GM19099 (cell line): ENCODE measurements around the gene ANO1.

Source experiments
- POLR2A ChIP-seq: IDR thresholded peaks from 3 replicates; pipeline ENCODE4 v1.6.1; 2011; ENCODE audit warnings: low read depth; ENCODE audit not compliant: insufficient read length; ENCODE audit errors: extremely low read depth

The ANO1 gene

GRCh38 chr11:70078095-70078780 is at the start of gene ANO1:
Gene ANO1 (plus strand): TSS chr11:70078317. CDS start chr11:70078607, 290 bp downstream.
- TF ChIP-seq POLR2A, result no peak

DNA sequence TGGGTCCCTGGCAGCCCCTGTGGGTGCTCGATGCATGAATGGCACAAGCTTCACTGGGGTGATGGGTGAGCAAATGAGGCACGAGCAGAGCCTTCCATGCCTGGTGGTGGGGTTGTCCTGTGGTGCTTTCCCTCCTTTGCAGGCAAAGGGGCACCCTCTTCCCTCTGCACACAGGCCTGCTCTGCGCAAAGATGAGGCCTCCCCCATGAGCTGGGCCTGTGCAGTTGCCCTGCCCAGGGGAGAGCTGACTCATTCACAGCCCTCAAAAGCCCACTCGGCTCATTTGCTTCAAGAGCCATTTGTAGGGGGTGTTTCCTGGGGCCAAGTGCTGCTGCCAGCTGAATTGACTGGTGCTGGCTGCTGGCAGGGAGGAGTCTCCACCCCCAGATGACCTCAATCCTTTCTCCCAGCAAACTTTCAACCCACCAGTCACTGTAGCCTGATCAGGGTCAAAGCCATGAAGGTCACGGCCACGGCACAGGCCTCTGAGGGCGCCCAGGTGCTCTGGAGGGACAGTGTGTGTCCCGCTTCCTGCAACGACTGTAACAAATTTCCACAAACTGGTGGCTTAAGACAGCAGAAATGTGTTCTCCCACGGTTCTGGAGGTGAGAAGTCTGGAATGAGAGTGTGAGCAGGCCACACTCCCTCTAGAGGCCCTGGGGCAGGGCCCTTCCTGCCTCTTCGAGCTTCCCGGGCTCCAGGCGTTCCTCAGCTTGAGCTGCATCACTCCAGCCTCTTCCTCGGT is 48.8 kb upstream of the ANO1 start:
- TF ChIP-seq POLR2A, result no peak

- TF ChIP-seq POLR2A, result no peak
These were observed 48.2 kb upstream of the ANO1 start for GRCh38 chr11:70029861-70030380.

- TF ChIP-seq POLR2A, result no peak
These were observed 47.7 kb upstream of the ANO1 start for GRCh38 chr11:70030412-70030811.

GRCh38 chr11:70031631-70032469 is 46.3 kb upstream of the ANO1 start:
- TF ChIP-seq POLR2A, result no peak

DNA sequence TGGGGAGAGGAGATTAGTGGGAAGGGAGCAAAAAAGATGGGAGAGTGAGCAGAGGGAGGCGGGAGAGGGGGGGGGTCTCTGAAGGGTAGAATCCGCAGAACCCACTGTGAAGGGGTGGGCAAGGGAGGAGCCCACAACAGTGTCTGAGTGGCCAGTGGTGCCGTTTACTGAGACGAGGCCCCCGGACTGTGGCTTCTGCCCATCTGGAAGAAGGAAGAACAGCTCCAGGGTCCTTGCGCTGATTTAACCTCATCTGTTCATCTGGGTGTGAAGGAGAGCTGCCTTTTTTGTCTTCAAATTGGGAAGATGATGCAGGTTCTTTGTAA is 45.7 kb upstream of the ANO1 start:
- no peak for TF ChIP-seq POLR2A

DNA sequence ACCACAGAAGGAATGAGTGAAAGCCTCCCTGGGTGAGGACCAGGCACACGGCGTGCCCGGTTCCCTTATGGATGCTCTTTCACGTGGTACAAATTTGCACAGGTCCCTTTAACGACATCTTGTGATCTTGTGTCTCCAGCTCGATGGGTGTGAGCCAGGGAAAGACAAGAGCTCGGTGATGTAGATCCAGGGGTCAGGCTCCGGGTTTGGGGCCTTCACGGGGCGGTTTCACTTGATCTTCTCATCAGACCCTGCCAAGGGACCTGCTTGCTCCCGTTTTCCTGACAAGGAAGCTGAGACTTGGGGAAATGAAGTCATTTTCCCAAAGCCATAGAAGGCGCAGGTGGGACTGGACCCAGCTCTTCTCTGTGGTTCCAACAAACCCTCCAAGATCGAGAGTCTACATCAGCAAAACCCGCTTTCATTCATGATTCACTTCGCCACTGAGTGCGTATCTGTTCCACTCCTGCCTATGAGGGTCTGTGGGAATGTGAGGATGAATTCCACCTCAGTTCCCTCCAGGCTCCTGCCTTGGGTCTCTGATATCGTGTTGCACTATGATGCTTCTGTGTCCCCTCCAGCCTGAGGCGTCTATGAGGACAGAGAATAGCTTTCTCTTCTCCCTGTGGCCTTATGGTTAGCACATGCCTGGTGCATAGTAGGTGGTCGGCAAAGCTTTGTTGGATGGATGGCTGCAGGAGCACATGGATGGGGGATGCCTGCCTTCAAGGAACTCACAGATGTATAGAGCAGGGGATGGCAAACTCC is 45.0 kb upstream of the ANO1 start:
- TF ChIP-seq POLR2A, result no peak

GRCh38 chr11:70033711-70034070 is 44.4 kb upstream of the ANO1 start:
- TF ChIP-seq POLR2A, result no peak

- no peak for TF ChIP-seq POLR2A
These were observed 43.3 kb upstream of the ANO1 start for GRCh38 chr11:70034740-70035365.

DNA sequence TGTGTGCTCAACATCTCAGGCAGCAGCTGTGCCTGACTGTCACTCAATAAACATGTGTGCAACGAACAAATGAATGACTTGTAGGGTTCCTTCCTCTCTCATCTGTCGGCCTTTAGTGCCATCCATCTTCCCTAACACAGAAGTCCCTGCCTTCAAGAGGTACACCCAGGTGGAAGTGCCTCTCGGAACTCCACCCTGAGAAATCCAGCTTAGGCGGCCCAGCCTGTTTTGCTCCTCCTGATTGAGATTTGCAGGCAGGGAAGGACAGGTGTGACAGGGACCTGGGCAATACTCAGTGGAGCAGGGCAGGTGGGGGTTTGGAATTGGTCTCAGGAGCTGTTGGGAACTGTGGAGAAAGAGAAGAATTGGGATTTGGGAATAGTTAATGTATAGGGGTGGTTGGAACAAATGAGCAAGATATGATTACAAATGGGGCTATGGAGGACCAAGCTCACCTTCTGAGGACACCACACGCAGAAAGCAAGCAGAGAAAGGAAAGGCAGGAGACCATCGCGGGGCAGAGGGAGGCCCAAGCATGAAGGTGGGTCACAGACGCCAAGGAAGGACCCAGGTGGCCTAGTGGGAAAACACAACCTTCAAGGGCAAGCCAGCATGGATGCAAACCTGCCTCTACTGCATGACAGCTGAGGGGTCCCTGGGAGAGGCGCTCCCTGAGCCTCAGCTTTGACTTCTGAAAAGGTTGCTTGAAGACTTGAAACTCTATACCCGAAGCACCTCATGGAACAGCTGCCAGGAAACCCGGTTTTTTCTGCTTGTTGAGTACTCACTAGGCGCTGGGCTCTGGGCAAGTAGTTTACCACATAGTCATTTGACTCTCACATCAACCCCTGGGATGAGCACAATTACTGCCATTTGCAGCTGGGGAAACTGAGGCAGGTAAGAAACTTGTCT is 40.9 kb upstream of the ANO1 start:
- TF ChIP-seq POLR2A, result no peak

DNA sequence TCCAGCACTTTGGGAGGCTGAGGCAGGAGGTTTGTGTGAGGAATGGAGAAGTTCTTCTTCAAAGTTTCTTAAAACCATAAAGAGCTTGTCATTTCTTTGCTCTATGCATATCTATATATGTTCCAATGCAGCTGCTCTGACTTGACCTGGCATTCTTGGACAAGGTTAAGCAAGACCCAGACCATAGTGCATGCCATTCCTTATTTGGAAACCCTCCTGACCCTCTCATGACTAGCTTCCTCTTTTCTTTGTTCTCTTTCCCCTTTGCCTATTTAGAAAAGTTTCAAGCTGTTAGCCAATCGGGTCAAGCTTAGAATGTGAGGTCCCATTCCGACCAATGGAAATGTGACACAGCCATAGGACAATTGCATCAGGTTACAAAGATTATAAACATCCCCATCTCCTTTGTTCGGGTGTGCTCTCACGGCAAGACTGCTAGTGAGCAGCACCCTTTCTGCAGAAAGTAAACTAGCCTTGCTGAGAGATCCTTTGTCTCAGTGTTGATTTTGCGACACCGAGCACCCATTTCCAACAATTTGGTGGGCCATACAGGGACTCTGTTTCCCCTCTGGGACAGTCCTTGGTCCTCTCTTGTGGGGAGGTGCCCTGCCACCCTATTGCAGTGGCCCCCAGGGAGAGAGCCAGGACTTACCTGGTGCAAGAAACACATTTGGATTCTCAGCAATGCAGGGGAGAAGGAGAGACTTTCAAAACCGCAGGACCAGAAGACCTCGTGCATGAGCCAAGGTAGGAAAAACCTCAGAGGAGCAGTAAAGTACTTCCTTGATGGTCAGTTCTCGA is 39.9 kb upstream of the ANO1 start:
- TF ChIP-seq POLR2A, result no peak

DNA sequence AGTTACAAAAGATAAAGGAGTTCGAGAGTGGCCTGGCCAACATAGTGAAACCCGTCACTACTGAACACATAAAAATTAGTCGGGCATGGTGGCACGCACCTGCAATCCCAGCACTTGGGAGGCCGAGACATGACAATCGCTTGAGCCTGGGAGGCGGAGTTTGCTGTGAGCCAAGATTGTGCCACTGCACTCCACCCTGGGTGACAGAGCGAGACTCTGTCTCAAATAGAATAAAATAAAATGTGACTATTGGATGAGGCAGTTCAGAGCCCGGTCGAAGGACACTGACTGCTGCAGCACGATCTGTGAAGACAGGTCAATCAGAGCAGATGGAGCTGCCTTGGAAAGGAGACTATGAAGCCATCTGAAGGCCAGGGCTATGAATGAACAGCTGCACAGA is 37.7 kb upstream of the ANO1 start:
- no peak for TF ChIP-seq POLR2A
